OCI-LY3 (cell line): ENCODE results near the gene IGFL1.

ENCODE experiments used
- CTCF ChIP-seq: fragments of 200-600, 300-600 bp; sonication (generic); IDR thresholded peaks from 2 replicates; pipeline ENCODE4 v1.5.1; 2014; ENCODE audit warnings: antibody characterized with exemption, low read length, low read depth
- EZH2phosphoT487 ChIP-seq: fragments of 200-600 bp; shearing (Covaris generic); IDR thresholded peaks from 2 replicates; pipeline ENCODE4 v1.6.1; 2018; ENCODE audit warnings: antibody characterized with exemption, mixed run types, low read depth

GRCh38 chr19:46221981-46222610, 7.4 kb upstream of the IGFL1 start:
- TF ChIP-seq CTCF, result no peak
- TF ChIP-seq EZH2phosphoT487, result no peak
